Measurements from ENCODE around the gene NFS1. TPM values are rescaled to one million over a fixed set of nuclear protein-coding genes. Genes with fewer than 3 reads are reported as not detected.
A peak's percentile ranks its signal among the peaks of the same experiment; 100 is the strongest.
"Not testable (repeated sequence)": the region's sequence is repeated elsewhere in the genome, so short reads cannot be mapped to it uniquely, and the experiment has no call there.

The NFS1 gene
- total RNA-seq, 1 donor from 2014 or later: 26.7 TPM

DNA sequence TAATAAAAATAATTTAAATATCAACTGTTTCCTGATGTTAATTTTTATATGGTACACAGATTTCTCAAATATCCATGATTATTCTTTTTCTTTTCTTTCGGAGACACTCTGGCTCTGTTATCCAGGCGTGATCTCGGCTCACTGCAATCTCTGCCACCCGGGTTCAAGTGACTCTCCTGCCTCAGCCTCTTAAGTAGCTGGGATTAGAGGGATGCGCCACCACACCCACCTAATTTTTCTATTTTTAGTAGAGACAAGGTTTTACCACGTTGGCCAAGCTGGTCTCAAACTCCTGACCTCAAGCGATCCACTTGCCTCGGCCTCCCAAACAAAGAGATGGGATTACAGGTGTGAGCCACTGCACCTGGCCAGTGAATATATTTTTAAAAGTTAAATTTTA lies 20.6 kb upstream of the NFS1 start:
- H3K27ac Mint-ChIP-seq: no peak overlapping the region
- no peaks in the 10 kb centered on the region for H3K9me3 Mint-ChIP-seq
- H3K36me3 Mint-ChIP-seq: peaks cover 36% of the 10 kb centered on the region
- H3K4me1 Mint-ChIP-seq (ENCODE audit: unreplicated experiment): no peaks in the 10 kb centered on the region
- no peak overlapping the region for H3K4me3 Mint-ChIP-seq
- no peak for DNase-seq (ENCODE audit: extremely low spot score, unreplicated experiment)
- no peaks in the 10 kb centered on the region for H3K27me3 Mint-ChIP-seq
- TF ChIP-seq, protein P1, sequence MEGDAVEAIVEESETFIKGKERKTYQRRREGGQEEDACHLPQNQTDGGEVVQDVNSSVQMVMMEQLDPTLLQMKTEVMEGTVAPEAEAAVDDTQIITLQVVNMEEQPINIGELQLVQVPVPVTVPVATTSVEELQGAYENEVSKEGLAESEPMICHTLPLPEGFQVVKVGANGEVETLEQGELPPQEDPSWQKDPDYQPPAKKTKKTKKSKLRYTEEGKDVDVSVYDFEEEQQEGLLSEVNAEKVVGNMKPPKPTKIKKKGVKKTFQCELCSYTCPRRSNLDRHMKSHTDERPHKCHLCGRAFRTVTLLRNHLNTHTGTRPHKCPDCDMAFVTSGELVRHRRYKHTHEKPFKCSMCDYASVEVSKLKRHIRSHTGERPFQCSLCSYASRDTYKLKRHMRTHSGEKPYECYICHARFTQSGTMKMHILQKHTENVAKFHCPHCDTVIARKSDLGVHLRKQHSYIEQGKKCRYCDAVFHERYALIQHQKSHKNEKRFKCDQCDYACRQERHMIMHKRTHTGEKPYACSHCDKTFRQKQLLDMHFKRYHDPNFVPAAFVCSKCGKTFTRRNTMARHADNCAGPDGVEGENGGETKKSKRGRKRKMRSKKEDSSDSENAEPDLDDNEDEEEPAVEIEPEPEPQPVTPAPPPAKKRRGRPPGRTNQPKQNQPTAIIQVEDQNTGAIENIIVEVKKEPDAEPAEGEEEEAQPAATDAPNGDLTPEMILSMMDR (conservative IDR thresholded peaks at IDR 0.05): no peak

DNA sequence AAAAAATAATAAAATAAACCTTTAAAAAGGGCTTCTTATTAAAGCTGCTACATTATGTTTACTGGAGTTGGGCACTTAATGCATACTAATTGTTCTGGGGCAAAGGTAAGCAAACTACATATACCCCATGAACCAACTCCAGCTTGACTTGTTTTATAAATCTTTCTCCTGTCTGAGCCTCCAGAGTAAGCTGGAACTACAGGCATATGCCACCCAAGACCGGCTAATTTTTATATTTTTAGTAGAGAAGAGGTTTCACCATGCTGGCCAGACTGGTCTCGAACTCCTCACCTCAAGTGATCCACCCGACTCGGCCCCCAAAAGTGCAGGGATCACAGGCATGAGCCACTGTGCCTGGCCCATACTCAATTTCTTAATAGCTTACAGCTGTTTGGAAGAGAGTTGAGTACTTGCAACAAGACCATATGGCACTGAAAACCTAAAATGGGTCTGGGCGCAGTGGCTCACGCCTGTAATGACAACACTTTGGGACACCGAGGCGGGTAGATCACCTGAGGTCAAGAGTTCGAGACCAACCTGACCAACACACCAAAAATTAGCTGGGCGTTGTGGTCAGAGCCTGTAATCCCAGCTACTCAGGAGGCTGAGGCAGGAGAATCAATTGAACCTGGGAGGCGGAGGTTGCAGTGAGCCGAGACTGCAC lies 20.0 kb upstream of the NFS1 start:
- H3K36me3 Mint-ChIP-seq: peaks cover 37% of the 10 kb centered on the region
- H3K4me1 Mint-ChIP-seq (ENCODE audit: unreplicated experiment): no peaks in the 10 kb centered on the region
- TF ChIP-seq, protein P1 (conservative IDR thresholded peaks at IDR 0.05): no peak
- no peaks in the 10 kb centered on the region for H3K27me3 Mint-ChIP-seq
- no peaks in the 10 kb centered on the region for H3K9me3 Mint-ChIP-seq
- DNase-seq (ENCODE audit: extremely low spot score, unreplicated experiment): no peak
- no peak overlapping the region for H3K4me3 Mint-ChIP-seq
- no peak overlapping the region for H3K27ac Mint-ChIP-seq

DNA sequence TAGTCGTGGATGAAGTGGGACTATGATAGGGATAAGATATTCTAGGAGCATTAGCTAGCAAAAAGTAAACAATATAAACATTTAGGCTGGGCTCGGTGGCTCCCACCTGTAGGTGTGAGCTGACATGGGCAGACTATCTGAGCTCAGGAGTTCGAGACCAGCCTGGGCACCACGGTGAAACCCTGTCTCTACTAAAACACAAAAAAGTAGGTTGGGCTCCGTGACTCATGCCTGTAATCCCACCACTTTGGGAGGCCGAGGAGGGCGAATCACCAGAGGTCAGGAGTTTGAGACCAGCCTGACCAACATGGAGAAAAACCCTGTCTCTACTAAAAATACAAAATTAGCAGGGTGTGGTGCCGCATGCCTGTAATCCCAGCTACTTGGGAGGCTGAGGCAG lies 19.2 kb upstream of the NFS1 start:
- H3K4me3 Mint-ChIP-seq; DNase-seq (ENCODE audit: extremely low spot score, unreplicated experiment): not testable (repeated sequence)
- H3K27ac Mint-ChIP-seq: peak overlapping the region; percentile 59

DNA sequence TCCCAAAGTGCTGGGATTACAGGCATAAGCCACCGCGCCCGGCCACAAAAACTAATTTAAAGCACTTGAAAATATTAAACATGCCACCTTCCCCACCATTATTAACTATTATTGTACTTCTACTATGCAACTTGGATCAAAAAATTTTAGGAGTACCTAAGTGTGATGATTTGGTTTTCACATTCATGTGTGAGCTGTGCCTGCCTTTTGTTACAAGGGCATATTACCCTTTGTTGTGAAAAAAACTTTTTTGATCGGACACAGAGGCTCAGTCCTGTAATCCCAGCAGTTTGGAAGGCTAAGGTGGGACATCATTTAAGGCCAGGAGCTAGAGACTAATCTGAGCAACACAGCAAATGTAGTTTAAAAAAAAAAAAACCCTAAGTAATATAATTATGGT lies 17.2 kb upstream of the NFS1 start:
- Mint-ChIP-seq H3K4me1 (ENCODE audit: unreplicated experiment) (no peaks in the 10 kb centered on the region), H3K36me3 (peaks cover 38% of the 10 kb centered on the region)

More for the DNA sequence above, 19.2 kb upstream of the NFS1 start:
- H3K36me3 Mint-ChIP-seq: peaks cover 38% of the 10 kb centered on the region
- H3K27me3 Mint-ChIP-seq; H3K4me1 Mint-ChIP-seq (ENCODE audit: unreplicated experiment); H3K9me3 Mint-ChIP-seq: not testable (repeated sequence)

DNA sequence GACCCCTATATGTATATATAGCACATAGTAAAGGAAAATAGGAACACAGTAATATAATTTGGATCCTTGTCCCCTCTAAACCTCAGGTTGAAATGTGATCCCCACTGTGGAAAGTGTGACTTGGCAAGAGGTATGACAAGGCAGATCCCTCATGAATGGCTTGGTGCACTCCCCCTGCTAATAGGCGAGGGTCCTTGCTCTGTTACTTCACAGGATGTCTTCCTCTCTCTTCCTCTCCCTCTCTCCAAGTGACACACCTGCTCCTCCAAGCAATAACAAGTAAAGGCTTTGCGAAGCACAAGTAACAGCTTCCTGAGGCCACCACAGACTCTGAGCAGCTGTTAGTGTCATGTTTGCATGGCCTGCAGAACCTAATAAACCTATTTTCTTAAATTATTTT lies 16.5 kb upstream of the NFS1 start:
- Mint-ChIP-seq H3K27me3 (no peaks in the 10 kb centered on the region), H3K36me3 (peaks cover 42% of the 10 kb centered on the region), H3K27ac (no peak overlapping the region), H3K4me3 (no peak overlapping the region), H3K9me3 (no peaks in the 10 kb centered on the region), H3K4me1 (ENCODE audit: unreplicated experiment) (no peaks in the 10 kb centered on the region)
- TF ChIP-seq, protein P1 (conservative IDR thresholded peaks at IDR 0.05): no peak
- DNase-seq (ENCODE audit: extremely low spot score, unreplicated experiment): no peak

More for the DNA sequence above, 17.2 kb upstream of the NFS1 start:
- Mint-ChIP-seq H3K4me3 (no peak overlapping the region), H3K27ac (no peak overlapping the region), H3K27me3 (no peaks in the 10 kb centered on the region), H3K9me3 (no peaks in the 10 kb centered on the region)
- no peak for DNase-seq (ENCODE audit: extremely low spot score, unreplicated experiment)
- TF ChIP-seq, protein P1 (conservative IDR thresholded peaks at IDR 0.05): no peak

DNA sequence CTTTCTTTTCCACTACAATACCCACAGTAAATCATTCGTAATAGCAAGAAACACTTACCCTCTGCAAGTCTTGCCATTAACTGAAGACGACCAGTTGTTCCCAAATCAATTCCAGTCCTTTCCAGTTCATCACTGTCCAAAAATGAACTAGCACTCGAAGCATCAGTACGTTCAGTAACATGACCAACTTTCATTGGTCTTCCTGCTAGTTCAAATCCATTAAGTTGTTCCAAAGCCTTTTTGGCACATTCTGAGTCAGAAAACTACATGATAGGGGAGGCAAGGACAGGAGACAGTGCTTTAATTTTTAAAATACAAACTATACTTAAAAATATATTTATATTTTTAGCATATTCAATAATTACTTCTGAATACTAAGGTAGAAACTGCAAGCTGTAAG lies 15.0 kb upstream of the NFS1 start:
- Mint-ChIP-seq H3K36me3 (peaks cover 42% of the 10 kb centered on the region), H3K27me3 (no peaks in the 10 kb centered on the region), H3K9me3 (no peaks in the 10 kb centered on the region), H3K4me3 (no peak overlapping the region), H3K27ac (no peak overlapping the region), H3K4me1 (ENCODE audit: unreplicated experiment) (no peaks in the 10 kb centered on the region)
- DNase-seq (ENCODE audit: extremely low spot score, unreplicated experiment): no peak
- TF ChIP-seq, protein P1 (conservative IDR thresholded peaks at IDR 0.05): no peak

DNA sequence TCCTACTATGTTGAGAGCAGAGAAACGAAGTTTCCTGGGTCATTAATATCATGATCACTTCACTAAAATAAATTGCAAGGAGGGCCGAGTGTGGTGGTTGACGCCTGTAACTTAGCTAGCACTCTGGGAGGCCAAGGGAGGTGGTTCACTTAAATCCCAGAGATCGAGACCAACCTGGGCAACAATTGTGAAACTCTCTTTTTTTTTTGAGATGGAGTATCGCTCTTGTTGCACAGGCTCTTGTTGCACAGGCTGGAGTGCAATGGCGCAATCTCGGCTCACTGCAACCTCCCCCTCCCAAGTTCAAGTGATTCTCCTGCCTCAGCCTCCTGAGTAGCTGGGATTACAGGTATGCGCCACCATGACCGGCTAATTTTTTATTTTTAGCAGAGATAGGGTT lies 14.0 kb upstream of the NFS1 start:
- H3K4me3 Mint-ChIP-seq; H3K27me3 Mint-ChIP-seq; DNase-seq (ENCODE audit: extremely low spot score, unreplicated experiment); H3K9me3 Mint-ChIP-seq; H3K4me1 Mint-ChIP-seq (ENCODE audit: unreplicated experiment): not testable (repeated sequence)
- peak overlapping the region; percentile 51 for H3K27ac Mint-ChIP-seq
- H3K36me3 Mint-ChIP-seq: peaks cover 45% of the 10 kb centered on the region

Data from type B pancreatic cell (in vitro differentiated cells).